Measurements from ENCODE around the gene DNAI4.

DNA sequence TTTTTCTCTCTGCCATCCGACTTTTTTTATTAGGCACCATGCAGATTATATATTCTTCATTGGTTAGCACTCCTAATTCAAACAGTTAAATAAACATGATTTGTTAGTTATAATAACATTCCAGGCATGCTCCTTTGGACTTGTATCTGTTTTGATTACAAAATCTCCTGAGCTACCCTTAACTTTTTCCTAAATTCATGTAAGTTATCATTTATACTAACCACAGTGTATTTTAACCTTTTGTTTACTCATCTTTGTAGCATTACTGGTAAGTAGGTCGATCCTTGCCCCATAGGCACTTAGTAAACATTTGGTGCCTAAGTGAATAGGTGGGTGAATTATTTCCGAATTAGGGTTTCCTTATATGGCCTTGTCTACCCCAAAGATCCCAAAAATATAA, 43.9 kb upstream of the DNAI4 start:
- no peak for TF ChIP-seq CTCF (IDR thresholded peaks at IDR 0.05)
- no peak for TF ChIP-seq POLR2A (IDR thresholded peaks at IDR 0.05)
